GM12878 (cell line): ENCODE measurements around the gene SEBOX. TPM values are rescaled to one million over a fixed set of nuclear protein-coding genes. Genes with fewer than 3 reads are reported as not detected.

Source experiments
- ATAC-seq: fragments of 200-7000 bp; cut with Tn5 transposase; 3 replicates; pipeline ENCODE4 v1.9.1; 2020; ENCODE audit warnings: mild to moderate bottlenecking, moderate library complexity
- BruUV-seq: library from RNA; stranded (reverse); fragments of 400-500 nt; replicated peaks from 2 replicates; lab custom pipeline; 2021; lab: Mats Ljungman, UMichigan
- CTCF ChIA-PET: fragments of 300-600 bp; sonication (Branson Sonifier 250); formaldehyde crosslinking; extraction: SDS; loops from one replicate; lab custom pipeline; 2021; ENCODE audit warnings: inconsistent platforms; lab: Yijun Ruan, JAX
- POLR2A ChIA-PET: fragments of 350-600 bp; formaldehyde crosslinking; extraction: SDS; loops from one replicate; lab custom pipeline; 2021; ENCODE audit warnings: inconsistent platforms; lab: Charles Lee
- RAD21 ChIA-PET: fragments of 300-600 bp; sonication (Branson Sonifier 250); formaldehyde crosslinking; loops from one replicate; lab custom pipeline; 2023; ENCODE audit warnings: antibody characterized with exemption; ENCODE audit not compliant: unreplicated experiment; lab: Charles Lee
- SMC1A ChIA-PET: fragments of 300-600 bp; sonication (Branson Sonifier 250); formaldehyde crosslinking; loops from one replicate; lab custom pipeline; 2023; ENCODE audit not compliant: unreplicated experiment, uncharacterized antibody; lab: Charles Lee
- DNase-seq: peaks from one replicate; pipeline ENCODE4 v3.0.0-alpha.2; 2011; ENCODE audit warnings: low read depth, low spot score
- FAIRE-seq: peaks from 3 replicates; lab custom pipeline; 2011; peaks lifted over from hg19 to GRCh38; lab: Jason Lieb, UNC
- H2AFZ ChIP-seq: 2 replicates; pipeline ENCODE4 v1.6.0; 2011; ENCODE audit warnings: low read depth, low read length, control low read depth; ENCODE audit not compliant: control insufficient read depth
- H3K27ac ChIP-seq: 2 replicates; pipeline ENCODE4 v1.5.1; 2011; ENCODE audit warnings: control low read depth; ENCODE audit not compliant: control insufficient read depth, insufficient read depth
- H3K27me3 ChIP-seq, 2 experiments: replicated peaks in 1 of 2; 2 replicates each; pipeline versions ENCODE4 v1.6.0 to v1.6.1; 2011; ENCODE audit warnings: low read length in 1 of 2; ENCODE audit not compliant: control insufficient read depth in 2 of 2, insufficient read depth in 2 of 2
- H3K36me3 ChIP-seq, 2 experiments: 2 replicates each; pipeline ENCODE4 v1.5.1; 2011; ENCODE audit warnings: low read length in 1 of 2; ENCODE audit not compliant: control insufficient read depth in 2 of 2, insufficient read depth in 2 of 2
- H3K4me1 ChIP-seq: 2 replicates; pipeline ENCODE4 v1.6.1; 2011; ENCODE audit warnings: mild to moderate bottlenecking, low read length, moderate library complexity, mixed read lengths; ENCODE audit not compliant: control insufficient read depth, insufficient read depth
- H3K4me2 ChIP-seq: 2 replicates; pipeline ENCODE4 v1.6.0; 2011; ENCODE audit warnings: control low read depth; ENCODE audit not compliant: control insufficient read depth, insufficient read depth
- H3K4me3 ChIP-seq: fragments of 200-600 bp; sonication (generic); 2 replicates; pipeline ENCODE4 v1.5.1; 2016
- H3K79me2 ChIP-seq: 2 replicates; pipeline ENCODE4 v1.6.0; 2011; ENCODE audit warnings: low read length; ENCODE audit not compliant: control insufficient read depth, insufficient read depth
- H3K9ac ChIP-seq: 2 replicates; pipeline ENCODE4 v1.8.0; 2011; ENCODE audit warnings: low read length, control low read depth, mixed read lengths; ENCODE audit not compliant: control insufficient read depth, insufficient read depth
- H3K9me3 ChIP-seq: replicated peaks from 3 replicates; pipeline ENCODE4 v1.5.1; 2011; ENCODE audit warnings: mild to moderate bottlenecking, low read length; ENCODE audit not compliant: control insufficient read depth, insufficient read depth
- H4K20me1 ChIP-seq: 2 replicates; pipeline ENCODE4 v1.6.0; 2011; ENCODE audit not compliant: control insufficient read depth, insufficient read depth
- HDAC6 ChIP-seq: fragments of 200-600 bp; sonication (generic); IDR thresholded peaks from one replicate; pipeline ENCODE4 v1.8.0; 2017; ENCODE audit warnings: antibody characterized with exemption; ENCODE audit not compliant: unreplicated experiment
- LARP7 ChIP-seq: fragments of 450-650 bp; IDR thresholded peaks from 2 replicates; pipeline ENCODE4 v1.6.1; 2017; ENCODE audit warnings: mild to moderate bottlenecking
- POLR2AphosphoS5 ChIP-seq: IDR thresholded peaks from 2 replicates; pipeline ENCODE4 v1.6.1; 2011; ENCODE audit warnings: mild to moderate bottlenecking, low read length, inconsistent platforms
- RB1 ChIP-seq: fragments of 450-650 bp; formaldehyde crosslinking; IDR thresholded peaks from 2 replicates; pipeline ENCODE4 v1.6.1; 2017; ENCODE audit warnings: mild to moderate bottlenecking, borderline replicate concordance
- SMAD1 ChIP-seq: fragments of 450-650 bp; IDR thresholded peaks from 2 replicates; pipeline ENCODE4 v1.6.1; 2018; ENCODE audit warnings: mild to moderate bottlenecking, low read depth; ENCODE audit not compliant: partially characterized antibody
- TAF1 ChIP-seq: IDR thresholded peaks from 2 replicates; pipeline ENCODE4 v1.6.1; 2011; ENCODE audit warnings: mild to moderate bottlenecking, low read depth, low read length, borderline replicate concordance
- ZNF207 ChIP-seq: fragments of 450-650 bp; IDR thresholded peaks from 2 replicates; pipeline ENCODE4 v1.6.1; 2014; ENCODE audit warnings: antibody characterized with exemption, mild to moderate bottlenecking, borderline replicate concordance
- ZNF274 ChIP-seq: IDR thresholded peaks from one replicate; pipeline ENCODE4 v1.8.0; 2011; ENCODE audit not compliant: insufficient read length, insufficient read depth
- ZNF384 ChIP-seq: IDR thresholded peaks from 2 replicates; pipeline ENCODE4 v1.6.1; 2012; ENCODE audit warnings: low read depth, mild to moderate bottlenecking, low read length, improper control_type of control experiment, borderline replicate concordance
- WGBS: methylation state at CpG from one replicate; pipeline ENCODE4 v1.1.6; 2016; ENCODE audit warnings: low lambda C conversion rate; ENCODE audit not compliant: insufficient replicate concordance, insufficient coverage; ENCODE audit errors: missing lambda C conversion rate; 5-methylcytosine and 5-hydroxymethylcytosine counted together
- in situ Hi-C: fragments of 300-500 bp; cut with MboI; formaldehyde crosslinking; loops from 9 replicates; pipeline ENCODE4 v1.14.3; 2018; ENCODE audit warnings: mixed read lengths
- intact Hi-C: fragments of 100-400 bp; cut with micrococcal nuclease; formaldehyde crosslinking; loops from one replicate; pipeline ENCODE4 v1.14.2; 2022; ENCODE audit not compliant: unreplicated experiment
- polyA plus RNA-seq, 11 experiments: library from polyadenylated mRNA; depleted of rRNA in 4 of 11; unstranded in 6 of 11; stranded (reverse) in 5 of 11; fragments of >200 nt; fragmentation: Nextera tagmentation in 4 of 11; fragmentation: Illumina TruSeq in 1 of 11; extraction: Ambion mirVana in 4 of 11; extraction: Trizol in 1 of 11; gene quantifications; 1 replicate in 1 of 11; 2 replicates in 10 of 11; pipeline versions ENCODE4 v1.2.1 to v1.2.3, GENCODE V29; 2011 to 2016; ENCODE audit warnings: inconsistent platforms in 2 of 11, missing spikeins in 2 of 11, low read depth in 1 of 11
- total RNA-seq, 4 experiments: library from RNA; depleted of rRNA in 3 of 4; stranded (reverse); fragments of >200 nt in 3 of 4; fragmentation: Illumina TruSeq in 1 of 4; extraction: Trizol in 1 of 4; gene quantifications; 2 replicates each; pipeline versions ENCODE4 v1.2.1 to v1.2.3, GENCODE V29; 2013 to 2021
- TF ChIP-seq, protein P1 (sequence below): fragments of 450-650 bp; IDR thresholded peaks from 2 replicates; pipeline ENCODE4 v1.6.1; 2017; ENCODE audit warnings: borderline replicate concordance
- TF ChIP-seq, protein P2 (sequence below): fragments of 450-650 bp; IDR thresholded peaks from 2 replicates; pipeline ENCODE4 v1.6.1; 2016; ENCODE audit warnings: mild to moderate bottlenecking, moderate library complexity, borderline replicate concordance

Gene SEBOX
- total and polyA plus RNA-seq, 10 of the 15 experiments (the other 5 are each of a cell fraction or from before 2014, with no cell fraction given) = not detected

DNA sequence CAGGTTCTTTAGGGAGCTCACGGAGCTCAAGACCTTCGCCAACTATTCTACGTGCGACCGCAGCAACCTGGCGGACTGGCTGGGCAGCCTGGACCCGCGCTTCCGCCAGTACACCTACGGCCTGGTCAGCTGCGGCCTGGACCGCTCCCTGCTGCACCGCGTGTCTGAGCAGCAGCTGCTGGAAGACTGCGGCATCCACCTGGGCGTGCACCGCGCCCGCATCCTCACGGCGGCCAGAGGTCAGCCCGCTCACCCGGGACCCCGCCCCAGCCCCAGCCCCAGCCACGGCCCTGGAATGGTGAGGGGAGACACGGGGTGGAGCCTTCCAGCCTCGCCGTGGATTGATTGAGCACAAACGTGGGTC, 20.0 kb upstream of the SEBOX start:
- 6% methylated on average over 29 of the region's 29 CpGs for WGBS

DNA sequence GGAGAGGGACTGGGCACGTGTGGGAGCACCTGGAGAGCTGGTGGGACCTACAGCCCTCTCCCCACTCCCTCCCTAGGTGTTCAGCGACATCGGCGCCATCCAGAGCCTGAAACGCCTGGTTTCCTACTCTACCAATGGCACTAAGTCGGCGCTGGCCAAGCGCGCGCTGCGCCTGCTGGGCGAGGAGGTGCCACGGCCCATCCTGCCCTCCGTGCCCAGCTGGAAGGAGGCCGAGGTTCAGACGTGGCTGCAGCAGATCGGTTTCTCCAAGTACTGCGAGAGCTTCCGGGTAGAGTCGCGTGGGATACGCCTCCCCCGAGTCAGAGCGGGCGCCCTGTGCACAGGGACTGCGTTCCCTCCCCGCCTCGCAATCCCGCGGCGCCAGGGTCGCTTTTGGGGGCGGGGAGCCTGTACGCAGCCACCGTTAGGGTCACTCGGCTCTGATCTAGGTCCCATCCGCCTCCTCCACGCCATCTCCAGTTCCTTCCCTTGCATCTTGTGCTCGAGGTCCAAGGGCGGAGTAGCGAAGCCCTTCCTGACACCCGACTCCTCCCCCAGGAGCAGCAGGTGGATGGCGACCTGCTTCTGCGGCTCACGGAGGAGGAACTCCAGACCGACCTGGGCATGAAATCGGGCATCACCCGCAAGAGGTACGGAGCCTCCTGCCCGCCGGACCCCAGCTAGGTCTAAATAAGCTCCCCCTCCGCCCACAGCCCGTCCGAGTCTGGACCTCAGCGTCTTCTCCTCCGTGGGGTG, 19.5 kb upstream of the SEBOX start:
- 2% methylated on average over 56 of the region's 56 CpGs for WGBS
- no peaks in the 10 kb centered on the region for H3K4me1 ChIP-seq
- no peaks in the 10 kb centered on the region; a peak in 2 of 4 replicates for H3K27me3 ChIP-seq
- peak overlapping the region; percentile 65 for H3K4me3 ChIP-seq
- FAIRE-seq (peak; percentile 62), ATAC-seq (peak; percentile 90), DNase-seq (no peak)
- H4K20me1 ChIP-seq = no peaks in the 10 kb centered on the region
- H3K36me3 ChIP-seq = 0 out of 4 replicates have a peak, but pooled peaks cover 0 to 3% of the 10 kb centered on the region in 2 experiments
- SMC1A ChIA-PET = interaction anchor here (1.0 kb wide), 1 partner anchor 153 kb away, joined by 3 read pairs; no protein-coding TSS in a partner anchor
- in situ Hi-C loops = no loop called here
- peak overlapping the region; percentile 82 for H3K4me2 ChIP-seq
- H3K27ac ChIP-seq = 0 out of 2 replicates have a peak overlapping the region, but pooled peaks have one; percentile 1
- no peaks in the 10 kb centered on the region for H3K9me3 ChIP-seq
- peaks cover 2% of the 10 kb centered on the region; the same call in 1 of the 2 replicates for H3K79me2 ChIP-seq
- POLR2A ChIA-PET = no interaction called here
- intact Hi-C loops = loop anchor here (5.0 kb wide), 1 partner anchor 98 kb away; no protein-coding TSS in a partner anchor
- RAD21 ChIA-PET = no interaction called here
- H2AFZ ChIP-seq = peak overlapping the region; percentile 61
- H3K9ac ChIP-seq = peak overlapping the region; percentile 58
- CTCF ChIA-PET = interaction anchor here (1.7 to 3.6 kb wide), 2 partner anchors 26 to 32 kb away, joined by 4 to 14 read pairs; no protein-coding TSS in a partner anchor
- no TSS peak for BruUV-seq
- TF ChIP-seq, protein P1, sequence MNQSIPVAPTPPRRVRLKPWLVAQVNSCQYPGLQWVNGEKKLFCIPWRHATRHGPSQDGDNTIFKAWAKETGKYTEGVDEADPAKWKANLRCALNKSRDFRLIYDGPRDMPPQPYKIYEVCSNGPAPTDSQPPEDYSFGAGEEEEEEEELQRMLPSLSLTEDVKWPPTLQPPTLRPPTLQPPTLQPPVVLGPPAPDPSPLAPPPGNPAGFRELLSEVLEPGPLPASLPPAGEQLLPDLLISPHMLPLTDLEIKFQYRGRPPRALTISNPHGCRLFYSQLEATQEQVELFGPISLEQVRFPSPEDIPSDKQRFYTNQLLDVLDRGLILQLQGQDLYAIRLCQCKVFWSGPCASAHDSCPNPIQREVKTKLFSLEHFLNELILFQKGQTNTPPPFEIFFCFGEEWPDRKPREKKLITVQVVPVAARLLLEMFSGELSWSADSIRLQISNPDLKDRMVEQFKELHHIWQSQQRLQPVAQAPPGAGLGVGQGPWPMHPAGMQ = no peak
- peak; percentile 79 for TF ChIP-seq POLR2AphosphoS5
- TF ChIP-seq, protein P2, sequence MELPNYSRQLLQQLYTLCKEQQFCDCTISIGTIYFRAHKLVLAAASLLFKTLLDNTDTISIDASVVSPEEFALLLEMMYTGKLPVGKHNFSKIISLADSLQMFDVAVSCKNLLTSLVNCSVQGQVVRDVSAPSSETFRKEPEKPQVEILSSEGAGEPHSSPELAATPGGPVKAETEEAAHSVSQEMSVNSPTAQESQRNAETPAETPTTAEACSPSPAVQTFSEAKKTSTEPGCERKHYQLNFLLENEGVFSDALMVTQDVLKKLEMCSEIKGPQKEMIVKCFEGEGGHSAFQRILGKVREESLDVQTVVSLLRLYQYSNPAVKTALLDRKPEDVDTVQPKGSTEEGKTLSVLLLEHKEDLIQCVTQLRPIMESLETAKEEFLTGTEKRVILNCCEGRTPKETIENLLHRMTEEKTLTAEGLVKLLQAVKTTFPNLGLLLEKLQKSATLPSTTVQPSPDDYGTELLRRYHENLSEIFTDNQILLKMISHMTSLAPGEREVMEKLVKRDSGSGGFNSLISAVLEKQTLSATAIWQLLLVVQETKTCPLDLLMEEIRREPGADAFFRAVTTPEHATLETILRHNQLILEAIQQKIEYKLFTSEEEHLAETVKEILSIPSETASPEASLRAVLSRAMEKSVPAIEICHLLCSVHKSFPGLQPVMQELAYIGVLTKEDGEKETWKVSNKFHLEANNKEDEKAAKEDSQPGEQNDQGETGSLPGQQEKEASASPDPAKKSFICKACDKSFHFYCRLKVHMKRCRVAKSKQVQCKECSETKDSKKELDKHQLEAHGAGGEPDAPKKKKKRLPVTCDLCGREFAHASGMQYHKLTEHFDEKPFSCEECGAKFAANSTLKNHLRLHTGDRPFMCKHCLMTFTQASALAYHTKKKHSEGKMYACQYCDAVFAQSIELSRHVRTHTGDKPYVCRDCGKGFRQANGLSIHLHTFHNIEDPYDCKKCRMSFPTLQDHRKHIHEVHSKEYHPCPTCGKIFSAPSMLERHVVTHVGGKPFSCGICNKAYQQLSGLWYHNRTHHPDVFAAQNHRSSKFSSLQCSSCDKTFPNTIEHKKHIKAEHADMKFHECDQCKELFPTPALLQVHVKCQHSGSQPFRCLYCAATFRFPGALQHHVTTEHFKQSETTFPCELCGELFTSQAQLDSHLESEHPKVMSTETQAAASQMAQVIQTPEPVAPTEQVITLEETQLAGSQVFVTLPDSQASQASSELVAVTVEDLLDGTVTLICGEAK = no peak; the same call in 1 of the 2 replicates
- peak; percentile 33; the same call in 1 of the 2 replicates for TF ChIP-seq TAF1

More for the DNA sequence above, 20.0 kb upstream of the SEBOX start:
- H3K79me2 ChIP-seq = peaks cover 2% of the 10 kb centered on the region; the same call in 1 of the 2 replicates
- no peaks in the 10 kb centered on the region for H3K9me3 ChIP-seq
- SMC1A ChIA-PET = no interaction called here
- no peaks in the 10 kb centered on the region for H4K20me1 ChIP-seq
- POLR2A ChIA-PET = interaction anchor here (0.5 kb wide), 1 partner anchor 181 kb away, joined by 4 read pairs; no protein-coding TSS in a partner anchor
- no peak for DNase-seq
- CTCF ChIA-PET = interaction anchor here (3.6 kb wide), 1 partner anchor 32 kb away, joined by 14 read pairs; no protein-coding TSS in a partner anchor
- 0 out of 2 replicates have a peak overlapping the region, but pooled peaks have one; percentile 1 for H3K27ac ChIP-seq
- ATAC-seq = peak; percentile 55
- H2AFZ ChIP-seq = peak overlapping the region; percentile 61
- in situ Hi-C loops = no loop called here
- H3K4me1 ChIP-seq = no peaks in the 10 kb centered on the region
- H3K9ac ChIP-seq = peak overlapping the region; percentile 58
- TF ChIP-seq ZNF274 (no peak), LARP7 (no peak), SMAD1 (no peak), HDAC6 (no peak), RB1 (no peak), ZNF207 (no peak), ZNF384 (no peak)
- TF ChIP-seq, all 136 proteins: peak for 0
- peak overlapping the region; percentile 65 for H3K4me3 ChIP-seq
- no peaks in the 10 kb centered on the region; a peak in 2 of 4 replicates for H3K27me3 ChIP-seq
- intact Hi-C loops = no loop called here
- peak overlapping the region; percentile 82 for H3K4me2 ChIP-seq
- no TSS peak for BruUV-seq
- 0 out of 4 replicates have a peak, but pooled peaks cover 0 to 3% of the 10 kb centered on the region in 2 experiments for H3K36me3 ChIP-seq
- RAD21 ChIA-PET = no interaction called here
- no peak for FAIRE-seq
